Measurements from ENCODE around the gene TRAP1.

GRCh38 chr16:3762107-3762750 lies 44.9 kb upstream of the TRAP1 start:
- TF ChIP-seq EZH2phosphoT487 (IDR thresholded peaks at IDR 0.05; ENCODE audit: unreplicated experiment), result no peak
- no peak for TF ChIP-seq POLR2AphosphoS5 (IDR thresholded peaks at IDR 0.05; ENCODE audit: low read depth)
- no peak for TF ChIP-seq CTCF (conservative IDR thresholded peaks at IDR 0.05; ENCODE audit: low read depth in 2 of 2)
- TF ChIP-seq CREB1 (CRISPR knock-in tag; IDR thresholded peaks at IDR 0.05; ENCODE audit: low read depth), result no peak
- TF ChIP-seq EZH2 (IDR thresholded peaks at IDR 0.05; ENCODE audit: low read depth, unreplicated experiment), result no peak
